Pancreas (tissue), 10 donors: Measurements from ENCODE around the gene RAB6A. TPM values are rescaled to one million over a fixed set of nuclear protein-coding genes. Genes with fewer than 3 reads are reported as not detected.

Experiments
- ATAC-seq, 4 donors: fragments of 200-7000 bp; cut with Tn5 transposase; one replicate each; pipeline versions ENCODE4 v1.8.0 to v1.9.1; 2020; ENCODE audit warnings: mild to moderate bottlenecking in 4 of 4, moderate library complexity in 4 of 4
- DNase-seq, 6 donors: peaks; one replicate each; pipeline ENCODE4 v3.0.0-alpha.2; 2020
- FAIRE-seq: peaks from 2 replicates; lab custom pipeline; 2012; peaks lifted over from hg19 to GRCh38; lab: Jason Lieb, UNC
- H3K27ac ChIP-seq, 4 donors: fragments of 200-600 bp; sonication (generic); 1 replicate in 3 of 4; 2 replicates in 1 of 4; pipeline versions ENCODE4 v1.5.0 to v1.8.0; 2020
- H3K27me3 ChIP-seq, 4 donors: fragments of 200-600 bp; one replicate each; pipeline ENCODE4 v1.8.0; 2021
- H3K36me3 ChIP-seq, 3 donors: fragments of 200-600 bp; sonication (generic) in 1 of 3; one replicate each; pipeline versions ENCODE4 v1.5.0 to v1.8.0; 2020 to 2021
- H3K4me1 ChIP-seq, 3 donors: fragments of 200-600 bp; one replicate each; pipeline ENCODE4 v1.8.0; 2021
- H3K4me3 ChIP-seq, 4 donors: fragments of 200-600 bp; sonication (generic) in 2 of 4; one replicate each; pipeline versions ENCODE4 v1.5.0 to v1.8.0; 2020 to 2021
- H3K9me3 ChIP-seq, 4 donors: fragments of 200-600 bp; one replicate each; pipeline ENCODE4 v1.8.0; 2021
- CTCF ChIP-seq, 4 donors: fragments of 200-600 bp; sonication (generic) in 3 of 4; IDR thresholded peaks; one replicate each; pipeline versions ENCODE4 v1.5.0 to v1.8.0; 2021; ENCODE audit warnings: antibody characterized with exemption in 4 of 4
- WGBS, 2 donors: extraction: QIAGEN DNeasy Blood & Tissue Kit; methylation state at CpG; one replicate each; pipeline ENCODE4 v1.1.7; 2013; 5-methylcytosine and 5-hydroxymethylcytosine counted together
- intact Hi-C, 3 donors: fragments of 100-400 bp; cut with DNase I; formaldehyde crosslinking; loops; one replicate each; pipeline versions ENCODE4 v1.11.1 to v1.14.2; 2022
- polyA plus RNA-seq, 2 donors: library from polyadenylated mRNA; stranded (reverse); fragments of 200-250 nt; gene quantifications; one replicate each; pipeline ENCODE4 v1.2.3, GENCODE V29; 2013
- total RNA-seq, 6 donors: library from RNA; stranded (reverse); fragmentation: NEBNext Ultra II Directional in 4 of 6; extraction: Animal tissue kit (Norgen Biotek cat#: 25700) in 4 of 6; gene quantifications; one replicate each; pipeline versions ENCODE4 v1.2.1 to v1.2.4, GENCODE V29; 2021 to 2023
- donor health status: healthy with polysubstance abuse.
- donor health status: DM: no; HTN: no; CAD: no; lungs with moderate emphysema.
- donor health status: DM: no; HTN: no; CAD: no.
- donor health status: control.
- donor health status: control.
- donor health status: Bipolar disorder and iron deficiency.
- donor health status: DM: yes; HTN: yes; CAD: no.
- donor health status: DM: no; HTN: no; CAD: no.
- donor health status: DM: no; HTN: no; CAD: no.
- donor health status: DM: yes; HTN: yes; CAD: no.

Gene RAB6A
- total and polyA plus RNA-seq, 8 donors = 19.2 to 80.5 (median 49.2) TPM

GRCh38 chr11:73800276-73800806, 39.5 kb upstream of the RAB6A start:
- no peak for ATAC-seq
- Histone ChIP-seq H3K4me1 (no peaks in the 10 kb centered on the region), H3K27ac (no peak overlapping the region), H3K9me3 (no peaks in the 10 kb centered on the region), H3K27me3 (no peaks in the 10 kb centered on the region), H3K4me3 (no peak overlapping the region), H3K36me3 (no peaks in the 10 kb centered on the region)
- WGBS, 2 donors = 81 to 92% methylated on average over 4 of the region's 4 CpGs
- intact Hi-C loops = no loop called here
- no peak for DNase-seq
- no peak for FAIRE-seq
- no peak for TF ChIP-seq CTCF (IDR thresholded peaks at IDR 0.05)

- 38 to 66% methylated on average over 10 of the region's 10 CpGs for WGBS, 2 donors
- Histone ChIP-seq H3K4me1 (no peaks in the 10 kb centered on the region), H3K9me3 (no peaks in the 10 kb centered on the region), H3K4me3 (no peak overlapping the region), H3K27me3 (no peaks in the 10 kb centered on the region), H3K36me3 (no peaks in the 10 kb centered on the region), H3K27ac (peak overlapping the region in 1 of 4 donors; percentile 28)
- intact Hi-C loops = no loop called here
- TF ChIP-seq CTCF (IDR thresholded peaks at IDR 0.05) = no peak
- no peak for FAIRE-seq
- DNase-seq = peak; percentile 64 to 94 (median 84)
- ATAC-seq = peak; percentile 81 to 98 (median 95)
Measured at GRCh38 chr11:73797457-73797856, 36.6 kb upstream of the RAB6A start.

- FAIRE-seq (no peak), DNase-seq (peak in 3 of 6 donors; percentile 42 to 76 (median 48)), ATAC-seq (peak in 3 of 4 donors; percentile 22 to 41 (median 41))
- H3K27me3 ChIP-seq = no peaks in the 10 kb centered on the region
- H3K4me3 ChIP-seq = no peak overlapping the region
- TF ChIP-seq CTCF (IDR thresholded peaks at IDR 0.05) = no peak
- intact Hi-C loops = no loop called here
- no peak overlapping the region for H3K27ac ChIP-seq
- H3K9me3 ChIP-seq = no peaks in the 10 kb centered on the region
- H3K36me3 ChIP-seq = no peaks in the 10 kb centered on the region
- WGBS, 2 donors = 87% methylated on average over 19 of the region's 19 CpGs
- H3K4me1 ChIP-seq = no peaks in the 10 kb centered on the region
Measured at GRCh38 chr11:73795925-73796632, 35.2 kb upstream of the RAB6A start.

GRCh38 chr11:73792584-73792983, 31.7 kb upstream of the RAB6A start:
- H3K36me3 ChIP-seq = no peaks in the 10 kb centered on the region
- ATAC-seq = no peak
- FAIRE-seq = no peak

More at GRCh38 chr11:73792584-73792983, 31.7 kb upstream of the RAB6A start:
- Histone ChIP-seq H3K4me1 (peaks cover 3 to 7% (median 5%) of the 10 kb centered on the region in 3 donors), H3K9me3 (no peaks in the 10 kb centered on the region), H3K4me3 (no peak overlapping the region), H3K27me3 (no peaks in the 10 kb centered on the region), H3K27ac (no peak overlapping the region)
- intact Hi-C loops = no loop called here
- DNase-seq = no peak
- TF ChIP-seq CTCF (IDR thresholded peaks at IDR 0.05) = no peak
